ENCODE data around the gene MRE11.
"Not testable (repeated sequence)": the region's sequence is repeated elsewhere in the genome, so short reads cannot be mapped to it uniquely, and the experiment has no call there.

MRE11 gene

DNA sequence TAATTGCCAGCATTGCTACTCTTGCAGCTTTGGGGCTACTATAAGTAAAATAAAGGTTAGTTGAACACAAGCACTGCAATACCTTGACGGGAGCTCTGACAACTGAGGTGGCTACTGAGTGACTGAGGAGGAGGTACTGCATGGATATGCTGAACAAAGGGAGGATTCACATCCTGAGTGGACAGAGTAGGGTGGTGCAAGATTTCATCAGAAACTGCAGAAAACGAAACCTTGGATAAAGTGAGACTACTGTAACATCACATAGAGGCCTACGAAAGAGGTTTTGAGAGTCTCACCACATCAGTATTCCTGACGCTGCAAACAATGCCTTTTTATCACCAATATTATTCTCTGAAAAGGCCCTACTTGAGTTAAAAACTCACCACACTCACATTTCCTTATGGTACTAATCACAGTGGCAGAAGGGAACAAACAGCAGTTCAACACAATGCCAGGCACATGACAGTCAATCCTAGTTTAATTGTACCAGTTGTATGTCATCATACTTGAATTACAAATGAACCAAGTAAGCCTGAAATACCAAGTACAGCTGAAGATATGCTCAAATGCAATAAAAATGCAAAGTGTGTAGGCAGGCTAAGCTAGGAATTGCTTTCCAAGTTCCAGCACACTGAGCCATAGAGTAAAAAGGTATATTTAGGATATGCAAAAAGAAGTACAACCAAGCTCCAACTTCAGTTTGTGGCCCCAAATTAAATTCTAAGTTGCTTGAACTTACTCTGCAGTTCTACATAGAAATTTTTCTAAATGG, 88.4 kb downstream of the MRE11 start:
- H3K27ac Mint-ChIP-seq: no peak overlapping the region
- peaks cover 21% of the 10 kb centered on the region for H3K9me3 Mint-ChIP-seq
- H3K27me3 Mint-ChIP-seq: peaks cover 20% of the 10 kb centered on the region
- H3K4me1 Mint-ChIP-seq: peaks cover 9% of the 10 kb centered on the region
- H3K4me3 Mint-ChIP-seq: no peak overlapping the region
- no peak for ATAC-seq
- peaks cover 33% of the 10 kb centered on the region for H3K36me3 Mint-ChIP-seq

DNA sequence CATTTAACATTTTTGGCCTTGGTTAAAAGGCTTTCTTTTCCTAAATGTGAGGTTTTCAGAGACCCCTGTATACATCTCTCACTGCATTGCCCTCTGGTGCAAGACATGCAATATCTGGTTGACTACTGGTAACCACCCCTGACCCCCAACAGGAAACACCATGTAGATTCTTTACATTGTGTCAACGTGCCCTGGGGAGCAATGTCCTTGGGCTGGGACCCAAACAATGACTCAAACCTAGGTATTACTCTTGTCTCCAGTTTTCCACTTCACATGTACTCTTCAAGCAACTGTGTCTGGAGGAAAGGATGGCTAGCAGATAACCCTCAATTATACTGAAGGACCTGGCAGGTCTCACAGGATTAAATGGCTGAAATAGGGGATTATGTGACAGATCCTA, 91.3 kb downstream of the MRE11 start:
- H3K9me3 Mint-ChIP-seq: peaks cover 6% of the 10 kb centered on the region
- H3K4me3 Mint-ChIP-seq: no peak overlapping the region
- peaks cover 10% of the 10 kb centered on the region for H3K4me1 Mint-ChIP-seq
- H3K27me3 Mint-ChIP-seq: peaks cover 40% of the 10 kb centered on the region
- no peak for ATAC-seq
- H3K27ac Mint-ChIP-seq: no peak overlapping the region
- peaks cover 7% of the 10 kb centered on the region for H3K36me3 Mint-ChIP-seq

DNA sequence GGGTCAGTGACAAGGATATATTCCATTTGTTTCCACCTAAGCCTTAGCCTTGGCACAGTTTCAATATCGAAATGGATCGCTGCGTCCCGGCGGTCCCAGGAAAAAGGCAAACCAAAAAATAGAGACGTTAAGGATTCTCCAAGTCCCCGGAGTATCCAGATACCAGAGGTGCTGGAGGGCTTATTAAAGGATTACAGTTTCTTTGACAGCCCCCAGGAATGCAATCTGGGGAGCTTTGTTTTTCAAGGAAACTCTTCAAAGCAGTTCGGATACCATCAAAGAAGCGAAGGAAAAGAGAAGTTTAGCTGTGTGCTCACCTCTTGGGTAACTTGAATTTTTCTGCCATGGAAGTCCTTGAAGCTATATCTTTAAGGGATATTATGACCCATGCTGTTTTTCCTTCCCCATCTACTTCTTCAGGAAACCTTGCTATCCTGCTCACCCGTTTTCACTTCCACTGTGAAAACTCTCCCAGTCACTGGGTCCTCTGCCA, 91.8 kb downstream of the MRE11 start:
- H3K27ac Mint-ChIP-seq: no peak overlapping the region
- no peak overlapping the region for H3K4me3 Mint-ChIP-seq
- peaks cover 10% of the 10 kb centered on the region for H3K4me1 Mint-ChIP-seq
- peaks cover 6% of the 10 kb centered on the region for H3K36me3 Mint-ChIP-seq
- ATAC-seq: no peak
- H3K27me3 Mint-ChIP-seq: peaks cover 40% of the 10 kb centered on the region
- peaks cover 6% of the 10 kb centered on the region for H3K9me3 Mint-ChIP-seq

GRCh38 chr11:94400839-94401772, 92.5 kb downstream of the MRE11 start, which contains the start of gene GPR83:
TSS of gene GPR83 (minus strand) at chr11:94401419. CDS start at chr11:94401247, 172 bp downstream.
- Mint-ChIP-seq H3K4me1 (peaks cover 10% of the 10 kb centered on the region), H3K4me3 (no peak within 1 kb of the TSS), H3K9me3 (peaks cover 4% of the 10 kb centered on the region), H3K27me3 (peaks cover 40% of the 10 kb centered on the region), H3K36me3 (peaks cover 6% of the 10 kb centered on the region), H3K27ac (no peak within 1 kb of the TSS)
- ATAC-seq: peak; percentile 29

GRCh38 chr11:94400457-94400838, 93.2 kb downstream of the MRE11 start:
- no peak overlapping the region for H3K27ac Mint-ChIP-seq
- H3K36me3 Mint-ChIP-seq: peaks cover 6% of the 10 kb centered on the region
- H3K4me1 Mint-ChIP-seq: peaks cover 10% of the 10 kb centered on the region
- H3K27me3 Mint-ChIP-seq: peaks cover 40% of the 10 kb centered on the region
- H3K4me3 Mint-ChIP-seq: no peak overlapping the region
- no peaks in the 10 kb centered on the region for H3K9me3 Mint-ChIP-seq
- no peak for ATAC-seq

DNA sequence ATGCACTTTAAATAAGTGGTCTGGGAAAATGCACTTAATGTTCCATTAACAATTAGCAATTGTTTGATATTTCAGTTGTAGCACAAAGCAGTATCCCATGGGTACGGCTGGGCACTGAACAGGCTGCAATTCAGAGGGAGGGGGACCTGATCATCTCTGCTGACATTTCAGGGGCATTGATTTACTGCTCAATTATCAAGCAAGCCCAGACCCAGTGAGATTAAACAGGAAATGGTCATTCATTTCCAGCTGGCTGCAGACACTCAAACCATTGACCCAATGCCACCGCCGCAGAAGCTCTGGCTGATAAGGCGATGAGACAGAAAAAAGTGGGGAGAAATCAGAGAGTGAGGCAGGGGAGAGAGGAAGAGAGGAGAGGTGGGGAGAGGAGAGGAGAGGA, 93.6 kb downstream of the MRE11 start:
- peaks cover 6% of the 10 kb centered on the region for H3K36me3 Mint-ChIP-seq
- H3K27me3 Mint-ChIP-seq: peaks cover 40% of the 10 kb centered on the region
- ATAC-seq: no peak
- no peaks in the 10 kb centered on the region for H3K9me3 Mint-ChIP-seq
- peaks cover 10% of the 10 kb centered on the region for H3K4me1 Mint-ChIP-seq
- H3K4me3 Mint-ChIP-seq: no peak overlapping the region
- H3K27ac Mint-ChIP-seq: no peak overlapping the region

DNA sequence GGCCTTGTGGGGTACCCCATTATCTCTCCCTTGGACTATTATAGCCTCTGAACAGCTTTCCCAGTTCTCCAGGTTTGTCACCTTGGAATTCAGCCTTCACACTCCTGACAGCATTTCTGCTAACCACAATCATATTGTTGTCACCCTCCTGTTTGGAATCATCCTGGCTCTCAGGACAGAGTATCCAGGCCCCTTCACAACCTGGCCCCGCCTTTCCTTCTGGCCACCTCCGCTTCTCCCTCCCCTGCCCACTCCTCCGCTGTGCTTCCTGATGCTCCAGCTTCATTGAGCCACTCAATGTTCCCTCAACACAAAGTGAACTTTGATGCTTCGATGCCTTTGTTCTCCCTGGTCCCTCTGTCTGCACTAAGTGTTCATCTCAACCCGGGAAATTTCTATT, 95.5 kb downstream of the MRE11 start:
- no peak for ATAC-seq
- no peak overlapping the region for H3K4me3 Mint-ChIP-seq
- H3K4me1 Mint-ChIP-seq: peaks cover 10% of the 10 kb centered on the region
- H3K9me3 Mint-ChIP-seq: no peaks in the 10 kb centered on the region
- H3K27ac Mint-ChIP-seq: no peak overlapping the region
- peaks cover 40% of the 10 kb centered on the region for H3K27me3 Mint-ChIP-seq
- peaks cover 6% of the 10 kb centered on the region for H3K36me3 Mint-ChIP-seq

DNA sequence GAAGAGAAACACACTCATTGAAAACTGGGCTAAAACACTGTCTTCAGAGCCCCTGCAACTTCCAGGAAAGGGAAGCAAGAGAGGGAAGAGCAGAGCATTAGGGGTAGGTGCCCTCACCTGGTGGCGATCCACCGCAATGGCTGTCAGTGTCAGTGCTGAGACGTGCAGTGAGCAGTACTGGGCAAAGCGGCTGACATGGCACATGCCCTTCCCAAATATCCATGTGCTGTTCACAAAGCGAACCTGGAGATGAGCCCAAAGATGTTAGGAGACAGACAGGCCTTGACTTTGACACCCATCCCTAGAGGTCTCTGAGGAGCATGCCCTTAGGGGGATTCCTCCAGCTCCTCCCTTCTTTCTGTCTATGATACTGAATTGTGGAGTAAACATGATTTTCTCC, 97.4 kb downstream of the MRE11 start:
- Mint-ChIP-seq H3K27me3 (peaks cover 30% of the 10 kb centered on the region), H3K4me1 (peaks cover 10% of the 10 kb centered on the region), H3K36me3 (peaks cover 6% of the 10 kb centered on the region), H3K4me3 (no peak overlapping the region), H3K9me3 (no peaks in the 10 kb centered on the region), H3K27ac (no peak overlapping the region)
- no peak for ATAC-seq

DNA sequence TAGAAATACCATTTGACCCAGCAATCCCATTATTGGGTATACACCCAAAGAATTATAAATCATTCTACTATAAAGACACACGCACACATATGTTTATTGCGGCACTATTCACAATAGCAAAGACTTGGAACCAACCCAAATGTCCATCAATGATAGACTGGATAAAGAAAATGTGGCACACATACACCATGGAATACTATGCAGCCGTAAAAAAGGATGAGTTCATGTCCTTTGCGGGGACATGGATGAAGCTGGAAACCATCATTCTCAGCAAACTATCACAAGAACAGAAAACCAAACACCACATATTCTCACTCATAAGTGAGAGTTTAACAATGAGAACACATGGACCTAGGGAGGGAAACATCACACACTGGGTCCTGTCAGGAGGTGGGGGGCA, 101.7 kb downstream of the MRE11 start:
- H3K4me1 Mint-ChIP-seq, H3K36me3 Mint-ChIP-seq, ATAC-seq, H3K4me3 Mint-ChIP-seq, H3K9me3 Mint-ChIP-seq, H3K27me3 Mint-ChIP-seq, H3K27ac Mint-ChIP-seq: not testable (repeated sequence)

DNA sequence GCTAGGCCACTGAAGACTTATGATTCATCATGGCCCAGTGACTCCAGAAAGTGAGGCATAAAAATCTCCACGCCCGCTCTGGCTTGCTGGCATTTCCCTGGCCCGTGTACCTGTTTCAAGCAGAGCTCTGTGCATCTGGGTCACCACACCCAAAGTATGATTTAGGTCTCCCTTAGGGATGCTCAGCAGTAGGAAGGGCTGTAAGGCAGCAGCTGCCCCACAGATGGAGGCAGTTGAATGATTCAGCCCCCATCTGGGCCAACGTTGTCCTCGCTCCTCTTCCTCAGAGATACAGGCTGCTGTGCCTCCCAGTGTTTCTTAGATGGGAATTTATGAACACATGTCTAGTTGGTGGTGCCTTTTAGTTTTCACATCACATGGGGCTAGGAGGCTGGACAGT, 114.0 kb downstream of the MRE11 start:
- H3K4me1 Mint-ChIP-seq: no peaks in the 10 kb centered on the region
- peaks cover 13% of the 10 kb centered on the region for H3K27me3 Mint-ChIP-seq
- no peak overlapping the region for H3K4me3 Mint-ChIP-seq
- H3K27ac Mint-ChIP-seq: no peak overlapping the region
- H3K9me3 Mint-ChIP-seq: no peaks in the 10 kb centered on the region
- no peak for ATAC-seq
- no peaks in the 10 kb centered on the region for H3K36me3 Mint-ChIP-seq

DNA sequence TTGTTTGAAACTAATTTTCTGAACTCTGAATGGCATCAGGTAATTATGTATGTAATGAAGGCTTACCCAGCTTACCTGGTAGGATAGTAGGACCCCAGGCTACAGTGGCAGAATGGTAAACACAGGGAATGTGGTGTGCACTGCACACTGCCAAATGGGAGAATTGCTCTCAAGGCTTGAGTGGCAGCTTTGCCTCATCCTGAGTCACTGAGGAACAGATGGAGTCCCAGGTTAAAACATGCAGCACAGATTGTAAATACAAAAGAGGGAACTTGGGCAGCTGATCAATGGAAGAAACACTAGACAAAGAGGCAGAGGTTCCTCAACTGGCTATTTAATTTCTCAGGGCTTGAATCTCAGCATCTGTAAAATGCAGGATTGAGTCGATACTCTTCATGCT, 116.8 kb downstream of the MRE11 start:
- no peaks in the 10 kb centered on the region for H3K36me3 Mint-ChIP-seq
- ATAC-seq: peak; percentile 39
- H3K9me3 Mint-ChIP-seq: peaks cover 7% of the 10 kb centered on the region
- no peaks in the 10 kb centered on the region for H3K4me1 Mint-ChIP-seq
- no peak overlapping the region for H3K27ac Mint-ChIP-seq
- H3K4me3 Mint-ChIP-seq: no peak overlapping the region
- peaks cover 13% of the 10 kb centered on the region for H3K27me3 Mint-ChIP-seq

GRCh38 chr11:94370576-94370975, 123.1 kb downstream of the MRE11 start:
- H3K4me1 Mint-ChIP-seq, H3K9me3 Mint-ChIP-seq, H3K27ac Mint-ChIP-seq, H3K4me3 Mint-ChIP-seq, H3K36me3 Mint-ChIP-seq, ATAC-seq: not testable (repeated sequence)
- peaks cover 22% of the 10 kb centered on the region for H3K27me3 Mint-ChIP-seq
